ENCODE data around the gene PDE4D. TPM values are rescaled to one million over a fixed set of nuclear protein-coding genes. Genes with fewer than 3 reads are reported as not detected.
"Not testable (repeated sequence)": the region's sequence is repeated elsewhere in the genome, so short reads cannot be mapped to it uniquely, and the experiment has no call there.

Gene PDE4D
- polyA plus RNA-seq, 4 donors = 19.4 to 35.9 (median 23.1) TPM

- no peak for DNase-seq (ENCODE audit: low read depth in 4 of 4, low spot score in 2 of 4)
These were observed 499.7 kb downstream of the PDE4D start for GRCh38 chr5:59393585-59394420.

GRCh38 chr5:59391576-59391975 lies 501.9 kb downstream of the PDE4D start:
- DNase-seq (ENCODE audit: low read depth in 4 of 4, low spot score in 2 of 4) = no peak

- DNase-seq (ENCODE audit: low read depth in 4 of 4, low spot score in 2 of 4) = no peak
These were observed 502.5 kb downstream of the PDE4D start for GRCh38 chr5:59390989-59391388.

- peak in 1 of 4 donors; percentile 17 for DNase-seq (ENCODE audit: low read depth in 4 of 4, low spot score in 2 of 4)
These were observed 503.4 kb downstream of the PDE4D start for GRCh38 chr5:59390074-59390659.

- no peak for DNase-seq (ENCODE audit: low read depth in 4 of 4, low spot score in 2 of 4)
These were observed 506.4 kb downstream of the PDE4D start for GRCh38 chr5:59387127-59387526.

GRCh38 chr5:59385700-59386099 lies 507.8 kb downstream of the PDE4D start:
- no peak for DNase-seq (ENCODE audit: low read depth in 4 of 4, low spot score in 2 of 4)

- peak in 3 of 4 donors; percentile 34 to 49 (median 48) for DNase-seq (ENCODE audit: low read depth in 4 of 4, low spot score in 2 of 4)
These were observed 513.1 kb downstream of the PDE4D start for GRCh38 chr5:59380350-59380951.

- DNase-seq (ENCODE audit: low read depth in 4 of 4, low spot score in 2 of 4) = not testable (repeated sequence)
These were observed 519.5 kb downstream of the PDE4D start for GRCh38 chr5:59374036-59374435.

- no peak for DNase-seq (ENCODE audit: low read depth in 4 of 4, low spot score in 2 of 4)
These were observed 521.9 kb downstream of the PDE4D start for GRCh38 chr5:59371525-59372127.

- DNase-seq (ENCODE audit: low read depth in 4 of 4, low spot score in 2 of 4) = no peak
These were observed 524.6 kb downstream of the PDE4D start for GRCh38 chr5:59368951-59369350.

GRCh38 chr5:59367791-59368394 lies 525.6 kb downstream of the PDE4D start:
- DNase-seq (ENCODE audit: low read depth in 4 of 4, low spot score in 2 of 4) = peak in 2 of 4 donors; percentile 56 to 66

- DNase-seq (ENCODE audit: low read depth in 4 of 4, low spot score in 2 of 4) = no peak
These were observed 526.7 kb downstream of the PDE4D start for GRCh38 chr5:59366784-59367183.

GRCh38 chr5:59362438-59362837 lies 531.1 kb downstream of the PDE4D start:
- DNase-seq (ENCODE audit: low read depth in 4 of 4, low spot score in 2 of 4) = no peak

- no peak for DNase-seq (ENCODE audit: low read depth in 4 of 4, low spot score in 2 of 4)
These were observed 532.1 kb downstream of the PDE4D start for GRCh38 chr5:59361454-59361853.

- no peak for DNase-seq (ENCODE audit: low read depth in 4 of 4, low spot score in 2 of 4)
These were observed 533.4 kb downstream of the PDE4D start for GRCh38 chr5:59360130-59360555.

GRCh38 chr5:59358005-59358861 lies 535.3 kb downstream of the PDE4D start:
- DNase-seq (ENCODE audit: low read depth in 4 of 4, low spot score in 2 of 4) = no peak

GRCh38 chr5:59357381-59357977 lies 536.0 kb downstream of the PDE4D start:
- no peak for DNase-seq (ENCODE audit: low read depth in 4 of 4, low spot score in 2 of 4)

- no peak for DNase-seq (ENCODE audit: low read depth in 4 of 4, low spot score in 2 of 4)
These were observed 536.6 kb downstream of the PDE4D start for GRCh38 chr5:59356813-59357380.

- no peak for DNase-seq (ENCODE audit: low read depth in 4 of 4, low spot score in 2 of 4)
These were observed 538.7 kb downstream of the PDE4D start for GRCh38 chr5:59354811-59355210.

All from left renal cortex interstitium (tissue), 4 donors.